Right cardiac atrium (tissue), 5 donors: ENCODE measurements around the gene OPN4. TPM values are rescaled to one million over a fixed set of nuclear protein-coding genes. Genes with fewer than 3 reads are reported as not detected.
A peak's percentile ranks its signal among the peaks of the same experiment; 100 is the strongest.
"Not testable (repeated sequence)": the region's sequence is repeated elsewhere in the genome, so short reads cannot be mapped to it uniquely, and the experiment has no call there.

Experiments
- ATAC-seq, 2 donors: fragments of 200-7000 bp; cut with Tn5 transposase; one replicate each; pipeline versions ENCODE4 v1.8.0 to v1.9.1; 2020; ENCODE audit warnings: moderate library complexity in 2 of 2, mild to moderate bottlenecking in 1 of 2
- DNase-seq, 3 donors: peaks; one replicate each; pipeline ENCODE4 v3.0.0-alpha.2; 2020
- H3K27ac ChIP-seq: one replicate; pipeline ENCODE4 v1.5.1; 2013; ENCODE audit warnings: mild to moderate bottlenecking, low read length, control low read depth, moderate library complexity
- H3K27me3 ChIP-seq: one replicate; pipeline ENCODE4 v1.6.1; 2013; ENCODE audit not compliant: control insufficient read depth, insufficient read depth
- H3K4me1 ChIP-seq: one replicate; pipeline ENCODE4 v1.6.1; 2013; ENCODE audit warnings: low read length; ENCODE audit not compliant: control insufficient read depth, insufficient read depth
- H3K4me3 ChIP-seq: one replicate; pipeline ENCODE4 v1.5.1; 2013; ENCODE audit warnings: low read length, control low read depth
- H3K9me3 ChIP-seq: one replicate; pipeline ENCODE4 v1.6.1; 2013; ENCODE audit warnings: low read length; ENCODE audit not compliant: control insufficient read depth
- WGBS: extraction: QIAGEN DNeasy Blood & Tissue Kit; methylation state at CpG from one replicate; pipeline ENCODE4 v1.1.7; 2013; 5-methylcytosine and 5-hydroxymethylcytosine counted together
- intact Hi-C, 4 donors: fragments of 100-400 bp; cut with DNase I; formaldehyde crosslinking; loops; one replicate each; pipeline versions ENCODE4 v1.11.0 to v1.14.0; 2022 to 2023
- polyA plus RNA-seq: library from polyadenylated mRNA; stranded (reverse); fragments of 200-250 nt; gene quantifications from one replicate; pipeline ENCODE4 v1.2.3, GENCODE V29; 2013
- total RNA-seq, 4 donors: library from RNA; stranded (reverse); fragmentation: NEBNext Ultra II Directional; extraction: Animal tissue kit (Norgen Biotek cat#: 25700); gene quantifications; one replicate each; pipeline ENCODE4 v1.2.1, GENCODE V29; 2021
- donor health status: healthy with polysubstance abuse.
- donor health status: DM: no; HTN: yes; CAD: no.
- donor health status: DM: no; HTN: no; CAD: no.
- donor health status: DM: no; HTN: yes; CAD: no; lungs with severe emphysema.
- donor health status: DM: yes; HTN: yes; CAD: no.

OPN4 gene
- total and polyA plus RNA-seq, 5 donors = 0.32 to 1.2 (median 0.93) TPM

DNA sequence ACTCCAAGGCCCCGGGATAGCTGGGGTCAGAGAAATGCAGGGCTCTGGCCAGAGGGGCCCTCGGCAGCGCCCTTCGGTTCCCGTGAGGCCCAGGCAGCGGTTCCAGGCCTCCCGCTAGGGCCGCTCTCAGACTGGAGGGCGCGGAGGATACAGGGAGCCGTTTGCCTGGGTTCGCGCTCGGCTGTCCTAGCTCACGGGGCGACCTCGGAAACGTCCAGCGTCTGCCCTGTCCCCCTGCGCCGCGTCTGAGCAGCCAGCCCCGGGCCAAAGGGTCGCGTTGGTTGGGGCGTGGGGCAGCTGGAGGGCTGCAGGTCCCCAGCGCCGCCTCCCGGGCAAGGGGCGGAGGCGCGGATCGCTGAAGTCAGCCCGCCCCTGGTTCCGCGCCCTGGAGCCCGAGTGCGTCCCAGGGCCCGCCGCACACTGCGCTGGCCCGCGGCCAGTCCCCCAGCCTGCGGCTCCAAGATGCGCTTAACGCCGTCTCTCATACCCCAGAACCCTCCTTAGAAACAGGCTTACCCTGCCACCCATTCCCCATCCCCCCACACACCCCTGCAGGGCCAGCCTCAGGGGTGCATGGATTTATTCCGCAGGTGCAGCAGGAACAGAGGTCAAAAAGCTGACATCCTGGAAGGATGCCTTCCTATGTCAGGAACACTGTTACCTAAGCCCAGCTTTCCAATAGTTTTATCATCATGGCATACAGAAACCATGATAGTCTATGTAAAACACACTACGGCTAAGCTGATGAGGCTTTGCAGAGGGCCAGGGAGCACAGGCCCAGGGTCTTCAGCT, 22.1 kb upstream of the OPN4 start:
- intact Hi-C loops = no loop called here
- Histone ChIP-seq H3K27me3 (no peaks in the 10 kb centered on the region), H3K4me1 (peaks cover 2% of the 10 kb centered on the region), H3K27ac (no peak overlapping the region), H3K9me3 (no peaks in the 10 kb centered on the region), H3K4me3 (peak overlapping the region; percentile 5)
- DNase-seq = peak; percentile 36 to 79 (median 78)
- 12% methylated on average over 49 of the region's 49 CpGs for WGBS
- ATAC-seq = peak; percentile 76 to 77

DNA sequence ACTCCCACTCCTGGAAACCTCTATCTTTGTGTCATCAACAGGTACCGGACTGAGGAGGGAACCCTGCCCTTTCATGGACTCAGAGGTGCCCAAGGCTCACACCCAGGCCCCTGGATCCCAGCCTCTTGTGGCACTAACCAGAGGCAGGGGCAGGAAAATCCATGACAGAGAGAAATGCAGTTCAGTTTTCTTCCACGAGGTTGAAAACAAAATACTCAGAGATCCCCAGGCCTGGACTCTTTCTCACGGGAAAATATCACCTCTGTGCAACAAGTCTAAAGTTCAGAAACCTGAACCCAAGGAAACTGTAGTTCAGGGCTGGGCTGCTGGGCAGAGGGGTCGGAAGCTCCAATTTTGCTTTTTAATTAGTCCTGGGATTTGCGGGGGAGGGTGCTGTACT, 21.4 kb upstream of the OPN4 start:
- H3K9me3 ChIP-seq = no peaks in the 10 kb centered on the region
- WGBS = 65% methylated on average over 5 of the region's 5 CpGs
- intact Hi-C loops = no loop called here
- H3K4me1 ChIP-seq = peaks cover 2% of the 10 kb centered on the region
- ATAC-seq (peak in 1 of 2 donors; percentile 10), DNase-seq (no peak)
- no peak overlapping the region for H3K4me3 ChIP-seq
- no peak overlapping the region for H3K27ac ChIP-seq
- no peaks in the 10 kb centered on the region for H3K27me3 ChIP-seq

DNA sequence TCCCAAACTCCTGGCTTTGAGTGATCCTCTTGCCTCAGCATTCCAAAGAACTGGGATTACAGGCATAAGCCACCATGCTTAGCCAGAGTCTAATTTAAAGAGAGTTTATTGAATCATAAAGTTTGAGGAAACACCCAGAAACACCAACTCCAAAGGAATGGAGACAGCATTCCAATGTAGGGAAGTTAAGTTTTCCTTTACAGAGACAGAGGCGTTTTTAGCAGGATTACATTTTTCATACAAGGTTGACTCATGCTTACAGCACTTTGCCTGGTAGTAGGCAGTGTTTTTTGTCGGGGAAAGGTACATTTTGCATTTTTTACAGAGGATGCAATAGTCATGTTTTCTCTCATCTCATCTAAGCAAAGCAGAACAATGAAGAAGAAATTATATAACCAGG, 18.9 kb upstream of the OPN4 start:
- H3K4me1 ChIP-seq = no peaks in the 10 kb centered on the region
- intact Hi-C loops = no loop called here
- no peak for DNase-seq
- WGBS = 50% methylated on average over 2 of the region's 2 CpGs
- no peaks in the 10 kb centered on the region for H3K9me3 ChIP-seq
- H3K4me3 ChIP-seq = no peak overlapping the region
- no peak for ATAC-seq
- no peak overlapping the region for H3K27ac ChIP-seq
- H3K27me3 ChIP-seq = no peaks in the 10 kb centered on the region

DNA sequence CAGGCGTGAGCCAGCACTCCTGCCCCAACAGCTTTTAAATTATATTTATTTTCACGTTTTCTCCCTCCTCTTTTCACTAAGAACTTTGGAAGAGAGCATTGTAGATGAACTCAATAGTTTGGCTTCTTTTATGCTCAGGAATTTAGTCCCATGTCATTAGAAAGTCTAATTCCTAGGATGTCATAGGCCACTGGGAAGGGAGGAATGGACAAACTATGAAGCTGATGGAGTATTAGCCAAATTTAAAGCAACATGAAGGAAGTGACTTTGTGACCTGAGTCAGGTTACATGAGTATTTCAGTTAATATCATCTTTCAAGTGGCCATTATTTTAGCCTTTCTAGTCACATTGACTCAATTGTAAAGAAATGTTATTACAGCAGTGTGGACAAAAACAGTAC, 18.0 kb upstream of the OPN4 start:
- WGBS = 62% methylated on average over 2 of the region's 2 CpGs
- ATAC-seq (no peak), DNase-seq (no peak)
- intact Hi-C loops = no loop called here
- Histone ChIP-seq H3K27ac (no peak overlapping the region), H3K27me3 (no peaks in the 10 kb centered on the region), H3K4me1 (no peaks in the 10 kb centered on the region), H3K9me3 (no peaks in the 10 kb centered on the region), H3K4me3 (no peak overlapping the region)

DNA sequence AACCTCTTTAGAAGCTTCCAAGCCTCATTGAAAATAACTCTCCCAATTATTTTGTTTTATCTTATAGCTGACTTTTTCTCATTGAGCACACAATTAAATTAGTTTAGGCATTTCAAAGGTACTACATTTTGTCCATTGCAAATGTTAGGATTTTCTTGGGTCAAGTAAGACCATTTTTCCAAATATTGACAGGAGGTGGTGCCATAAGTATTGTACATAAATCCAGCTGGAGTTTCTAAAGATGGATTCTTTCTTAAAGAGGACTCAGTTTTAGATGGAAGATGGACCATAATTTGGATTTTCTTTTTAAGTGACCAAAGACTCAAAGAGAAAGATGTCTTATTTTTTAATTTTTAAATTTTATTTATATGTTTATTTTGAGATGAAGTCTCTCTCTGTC, 12.3 kb upstream of the OPN4 start:
- Histone ChIP-seq H3K27me3 (no peaks in the 10 kb centered on the region), H3K27ac (no peak overlapping the region), H3K4me1 (no peaks in the 10 kb centered on the region), H3K9me3 (no peaks in the 10 kb centered on the region), H3K4me3 (no peak overlapping the region)
- ATAC-seq (no peak), DNase-seq (no peak)
- intact Hi-C loops = no loop called here

DNA sequence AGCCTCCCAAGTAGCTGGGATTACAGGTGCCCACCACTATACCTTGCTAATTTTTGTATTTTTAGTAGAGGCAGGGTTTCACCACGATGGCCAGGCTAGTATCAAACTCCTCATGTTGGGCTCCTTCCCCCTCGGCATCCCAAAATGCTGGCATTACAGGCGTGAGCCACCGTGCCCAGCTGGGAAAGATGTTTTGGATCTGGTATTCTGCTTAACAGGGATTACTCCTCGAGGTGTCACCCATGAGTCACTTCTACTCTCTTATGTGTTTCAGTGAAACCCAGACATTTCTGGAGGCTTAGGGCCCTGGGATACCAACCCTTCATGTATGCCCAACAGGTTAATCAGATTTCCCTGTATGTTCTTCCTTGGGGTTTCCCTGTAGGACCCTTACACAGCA, 11.8 kb upstream of the OPN4 start:
- ATAC-seq (no peak), DNase-seq (peak in 1 of 3 donors; percentile 13)
- no peaks in the 10 kb centered on the region for H3K4me1 ChIP-seq
- H3K9me3 ChIP-seq = no peaks in the 10 kb centered on the region
- no peak overlapping the region for H3K4me3 ChIP-seq
- no peak overlapping the region for H3K27ac ChIP-seq
- 70% methylated on average over 5 of the region's 5 CpGs for WGBS
- intact Hi-C loops = no loop called here
- no peaks in the 10 kb centered on the region for H3K27me3 ChIP-seq

DNA sequence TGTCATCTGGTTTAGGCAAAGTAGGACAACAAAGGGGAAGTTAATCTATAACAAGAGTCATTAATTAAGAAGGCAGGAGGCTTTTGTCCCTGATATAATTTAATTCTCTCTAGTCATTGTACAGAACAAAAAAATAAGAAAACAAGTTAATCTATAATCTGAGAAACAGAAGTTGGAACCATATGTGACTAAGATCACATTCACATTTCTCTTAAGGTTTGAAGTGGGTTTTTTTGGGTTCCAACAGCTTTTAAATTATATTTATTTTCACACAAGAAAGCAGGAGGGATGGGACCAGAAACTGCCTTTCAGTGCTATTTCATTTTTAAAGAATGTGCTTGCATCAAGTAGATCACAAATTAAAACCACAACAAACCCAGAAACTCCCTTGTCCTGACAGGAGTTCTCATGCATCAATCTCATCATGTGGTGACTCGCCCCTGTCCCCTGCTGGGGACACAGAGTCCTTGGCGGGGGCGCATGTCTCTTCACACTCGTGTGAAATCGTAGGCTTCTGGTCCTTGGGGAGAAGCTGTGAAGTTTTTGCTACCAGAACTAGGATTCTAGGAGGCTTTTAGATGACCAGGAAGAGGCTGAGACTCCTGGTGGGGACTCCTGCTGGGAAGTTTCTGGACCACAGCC, 10.1 kb upstream of the OPN4 start:
- H3K4me3 ChIP-seq = no peak overlapping the region
- H3K4me1 ChIP-seq = no peaks in the 10 kb centered on the region
- ATAC-seq (no peak), DNase-seq (peak in 2 of 3 donors; percentile 50 to 58)
- 48% methylated on average over 5 of the region's 5 CpGs for WGBS
- H3K27me3 ChIP-seq = no peaks in the 10 kb centered on the region
- intact Hi-C loops = no loop called here
- no peak overlapping the region for H3K27ac ChIP-seq
- no peaks in the 10 kb centered on the region for H3K9me3 ChIP-seq

DNA sequence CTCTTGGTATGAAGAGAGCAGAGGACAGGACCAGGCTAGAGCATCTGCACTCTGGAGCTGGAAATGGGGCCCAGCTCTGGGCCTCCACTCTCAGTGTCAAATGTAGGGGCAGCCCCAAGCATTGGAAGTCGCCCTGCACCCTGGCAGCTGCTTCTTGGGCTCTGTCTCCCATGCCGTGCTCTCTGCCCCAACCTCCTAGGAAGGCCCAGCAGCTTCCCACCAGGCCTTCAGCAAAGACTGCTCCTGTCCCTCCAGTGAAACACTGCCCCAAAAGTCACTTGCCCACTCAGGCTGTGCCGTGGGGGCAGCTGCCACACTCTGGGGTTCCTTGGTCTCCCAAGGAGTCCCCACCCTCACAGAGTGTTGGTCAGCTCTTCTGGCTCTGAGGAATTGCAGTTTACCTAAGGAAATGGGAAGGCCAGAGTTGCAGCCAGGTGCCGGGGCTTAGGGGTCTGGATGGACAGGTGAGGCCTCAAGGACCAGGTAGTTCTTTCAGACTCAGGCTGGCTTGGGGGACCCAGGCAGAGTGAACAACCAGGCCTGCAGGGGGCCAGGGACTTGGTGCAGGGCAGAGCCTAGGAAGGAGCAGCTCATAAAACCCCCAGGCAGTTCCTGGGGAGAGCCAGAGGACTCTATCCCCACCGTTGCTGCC, 9.4 kb upstream of the OPN4 start:
- H3K27me3 ChIP-seq = no peaks in the 10 kb centered on the region
- no peak overlapping the region for H3K4me3 ChIP-seq
- no peaks in the 10 kb centered on the region for H3K9me3 ChIP-seq
- peaks cover 6% of the 10 kb centered on the region for H3K4me1 ChIP-seq
- DNase-seq = peak in 2 of 3 donors; percentile 21 to 29
- no peak for ATAC-seq
- 90% methylated on average over 5 of the region's 5 CpGs for WGBS
- intact Hi-C loops = no loop called here
- no peak overlapping the region for H3K27ac ChIP-seq

DNA sequence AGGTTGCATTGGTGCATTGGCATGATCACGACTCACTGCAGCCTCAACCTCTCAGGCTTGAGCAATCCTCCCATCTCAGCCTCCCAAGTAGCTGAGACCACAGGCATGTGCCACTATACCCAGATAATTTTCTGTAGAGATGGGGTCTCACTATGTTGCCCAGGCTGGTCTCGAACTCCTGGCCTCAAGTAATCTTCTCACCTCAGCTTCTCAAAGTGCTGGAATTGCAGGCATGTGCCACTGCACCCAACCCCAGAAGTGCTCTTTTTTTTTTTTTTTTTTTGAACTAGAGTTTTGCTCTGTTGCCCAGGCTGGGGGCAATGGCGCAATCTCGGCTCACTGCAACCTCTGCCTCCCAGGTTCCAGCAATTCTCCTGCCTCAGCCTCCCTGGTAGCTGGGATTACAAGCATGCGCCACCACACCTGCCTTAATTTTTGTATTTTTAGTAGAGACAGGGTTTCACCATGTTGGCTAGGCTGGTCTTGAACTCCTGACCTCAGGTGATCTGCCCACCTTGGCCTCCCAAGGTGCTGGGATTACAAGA, 8.7 kb upstream of the OPN4 start:
- 96% methylated on average over 5 of the region's 5 CpGs for WGBS
- H3K27me3 ChIP-seq, H3K27ac ChIP-seq, ATAC-seq, H3K4me1 ChIP-seq, intact Hi-C loops, H3K4me3 ChIP-seq, H3K9me3 ChIP-seq: not testable (repeated sequence)
- DNase-seq = peak in 1 of 3 donors; percentile 19

DNA sequence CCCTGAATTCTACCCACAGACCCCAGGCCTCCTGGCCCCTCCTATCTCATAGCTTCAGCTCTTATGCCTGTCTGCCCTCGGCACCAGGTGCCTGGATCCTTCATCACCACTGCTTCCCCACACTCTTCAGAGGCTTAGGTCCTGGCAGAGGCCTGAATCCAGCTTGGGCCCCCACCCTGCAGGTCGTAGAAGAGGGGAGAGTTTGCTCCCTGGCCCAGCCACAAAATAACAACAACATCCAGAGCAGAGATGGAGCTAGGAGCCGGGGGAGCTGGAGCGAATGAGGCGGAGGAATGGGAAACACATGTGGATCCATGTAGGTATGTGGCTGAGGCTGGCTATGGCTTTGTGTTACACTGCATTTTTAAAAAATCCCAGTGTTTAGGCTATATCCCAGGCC, 7.8 kb upstream of the OPN4 start:
- DNase-seq = peak in 1 of 3 donors; percentile 24
- Histone ChIP-seq H3K4me1 (peaks cover 10% of the 10 kb centered on the region), H3K4me3 (no peak overlapping the region), H3K9me3 (no peaks in the 10 kb centered on the region), H3K27me3 (no peaks in the 10 kb centered on the region), H3K27ac (no peak overlapping the region)
- intact Hi-C loops = no loop called here
- ATAC-seq = no peak
- 84% methylated on average over 5 of the region's 5 CpGs for WGBS

DNA sequence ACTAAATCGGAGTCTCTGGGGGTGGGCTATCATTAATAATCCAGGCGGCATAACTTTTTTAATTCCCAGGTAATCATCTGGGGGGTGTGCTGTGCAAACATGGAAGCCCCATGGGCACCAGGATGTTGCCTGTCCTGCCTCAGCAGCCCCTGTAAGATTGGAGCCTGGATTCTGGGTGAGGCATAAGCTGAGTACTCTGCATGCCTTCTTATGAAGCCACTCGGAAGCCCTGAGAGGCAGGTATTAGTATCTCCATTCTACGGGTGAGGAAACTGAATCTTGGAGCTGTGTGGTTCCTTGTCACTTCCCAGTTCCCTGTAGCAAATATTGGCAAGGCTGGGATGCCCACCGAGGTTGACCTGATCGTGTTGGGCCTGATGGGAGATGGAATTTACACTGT, 7.4 kb upstream of the OPN4 start:
- DNase-seq (no peak), ATAC-seq (no peak)
- H3K4me1 ChIP-seq = peaks cover 11% of the 10 kb centered on the region
- H3K27me3 ChIP-seq = no peaks in the 10 kb centered on the region
- H3K27ac ChIP-seq = no peak overlapping the region
- no peak overlapping the region for H3K4me3 ChIP-seq
- H3K9me3 ChIP-seq = no peaks in the 10 kb centered on the region
- intact Hi-C loops = no loop called here
- 81% methylated on average over 6 of the region's 6 CpGs for WGBS
